ENCODE results near the gene ALKBH4. TPM values are rescaled to one million over a fixed set of nuclear protein-coding genes. Genes with fewer than 3 reads are reported as not detected.
A peak's percentile ranks its signal among the peaks of the same experiment; 100 is the strongest.
"Not testable (repeated sequence)": the region's sequence is repeated elsewhere in the genome, so short reads cannot be mapped to it uniquely, and the experiment has no call there.

The ALKBH4 gene
- total RNA-seq, 1 experiment from 2014 or later, result 31.5 TPM

DNA sequence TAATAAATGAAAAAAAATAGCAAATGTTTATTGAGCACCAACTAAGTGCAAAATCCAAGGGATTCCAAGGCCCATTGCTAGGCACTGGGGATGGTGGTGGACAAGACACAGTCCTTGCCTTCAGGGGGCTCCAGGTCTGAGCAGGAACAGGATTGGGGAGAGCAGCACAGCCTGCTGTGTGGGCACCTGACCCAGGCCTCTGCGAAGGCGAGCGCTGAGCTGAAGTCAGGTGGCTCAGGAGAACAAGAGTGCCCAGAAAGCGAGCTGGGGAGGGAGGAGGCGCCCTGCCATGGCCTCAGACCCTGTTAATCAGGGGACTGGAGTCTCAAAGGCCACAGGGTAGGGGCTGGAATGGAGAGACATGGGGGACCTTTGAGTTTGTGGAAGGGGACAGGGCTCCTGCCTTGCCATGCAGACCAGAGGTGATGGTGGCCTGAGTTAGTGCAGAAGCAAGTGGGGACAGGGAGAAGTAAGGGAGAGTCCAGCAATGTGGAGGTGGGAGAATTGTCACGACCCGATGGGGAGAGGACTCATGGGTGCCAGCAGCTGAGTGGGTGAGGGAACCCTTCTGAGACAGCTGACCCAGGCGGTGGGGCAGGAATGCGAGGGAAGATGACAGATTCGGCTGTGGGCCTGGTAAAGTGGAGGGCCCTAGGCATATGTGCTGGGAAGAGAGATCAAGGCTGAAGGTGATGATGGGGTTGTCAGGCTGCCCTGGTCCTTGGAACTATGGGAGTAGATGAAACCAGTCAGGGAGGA lies 35.3 kb downstream of the ALKBH4 start:
- no peak for DNase-seq (ENCODE audit: low spot score)

DNA sequence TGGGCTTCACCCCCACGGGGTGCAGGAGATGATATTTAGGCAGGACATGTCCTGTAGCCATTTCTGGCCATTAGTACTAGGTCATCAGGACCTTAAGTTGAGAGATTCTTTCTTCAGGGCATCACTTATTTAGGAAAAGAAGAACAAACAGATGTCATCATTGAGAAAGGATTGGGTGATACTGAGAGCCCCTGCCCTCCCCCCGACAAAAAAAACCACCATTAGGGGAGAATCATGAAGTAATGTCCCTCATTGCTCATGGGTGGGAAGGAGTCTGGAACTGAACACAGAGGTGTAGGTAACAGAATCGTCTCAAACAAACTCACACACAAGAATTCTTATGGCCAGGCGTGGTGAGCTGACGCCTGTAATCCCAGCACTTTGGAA lies 37.7 kb downstream of the ALKBH4 start:
- no peak for DNase-seq (ENCODE audit: low spot score)

DNA sequence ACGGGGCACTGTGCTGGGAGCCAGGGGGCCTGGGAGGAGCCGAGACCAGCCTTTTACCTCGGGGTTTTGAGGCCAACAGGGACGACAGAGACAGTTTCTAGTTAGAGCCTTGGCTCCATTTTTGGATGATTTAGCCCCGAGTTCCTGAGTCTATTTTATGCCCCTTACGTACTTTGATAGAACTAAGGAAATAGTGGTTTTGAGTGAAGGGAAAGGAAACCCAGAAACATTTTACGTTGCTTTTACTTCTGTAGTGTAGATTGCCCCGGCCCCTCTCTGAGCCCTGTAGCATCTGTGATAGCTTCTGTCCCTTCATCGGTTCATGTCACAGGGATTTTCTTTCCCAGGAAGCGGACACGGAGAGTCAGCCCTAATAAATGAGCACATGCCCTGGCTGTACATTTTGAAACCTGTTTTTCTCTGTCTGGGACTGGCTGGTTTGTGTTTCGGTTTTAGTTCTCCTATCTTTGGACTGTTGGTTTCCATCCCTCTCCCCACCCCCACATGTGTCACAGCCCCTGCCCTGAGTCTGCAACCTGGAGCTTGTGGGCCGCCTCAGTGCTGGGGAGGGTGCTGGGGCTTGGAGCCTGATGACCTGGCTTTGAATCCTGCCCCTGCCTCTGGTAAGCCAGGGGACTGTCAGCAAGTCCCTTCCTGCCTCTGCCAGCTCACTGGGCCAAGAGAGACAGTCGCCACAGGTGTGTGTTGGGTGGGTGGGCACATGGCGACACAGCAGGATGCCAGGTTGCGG lies 38.2 kb downstream of the ALKBH4 start:
- DNase-seq (ENCODE audit: low spot score), result no peak

- DNase-seq (ENCODE audit: low spot score), result no peak
Observed at GRCh38 chr7:102425639-102426267, 38.9 kb downstream of the ALKBH4 start.

- DNase-seq (ENCODE audit: low spot score), result no peak
Observed at GRCh38 chr7:102424787-102425218, 39.9 kb downstream of the ALKBH4 start.

DNA sequence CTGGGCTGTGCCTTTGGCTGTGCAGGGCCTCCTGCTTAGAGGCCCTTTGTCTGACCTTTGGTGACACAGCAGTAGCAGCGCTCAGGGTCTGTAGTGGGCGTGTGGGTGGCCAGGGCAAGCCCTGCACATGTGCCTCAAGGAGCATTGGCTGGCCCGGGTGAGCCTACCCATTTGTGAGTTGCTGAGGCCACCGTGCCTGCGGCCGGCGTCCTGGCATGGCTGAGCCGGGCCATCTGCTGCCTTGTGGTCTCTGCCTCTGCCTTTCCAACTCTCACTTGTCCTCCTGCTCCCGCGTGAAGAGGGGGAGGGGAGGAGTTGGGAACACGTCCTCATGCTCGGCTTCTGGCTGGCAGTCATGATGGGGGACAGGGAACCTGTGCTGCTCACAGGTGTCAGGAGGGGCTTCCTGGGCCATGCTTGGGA lies 40.5 kb downstream of the ALKBH4 start:
- DNase-seq (ENCODE audit: low spot score), result no peak

GRCh38 chr7:102421706-102422240 lies 42.9 kb downstream of the ALKBH4 start:
- DNase-seq (ENCODE audit: low spot score), result no peak

DNA sequence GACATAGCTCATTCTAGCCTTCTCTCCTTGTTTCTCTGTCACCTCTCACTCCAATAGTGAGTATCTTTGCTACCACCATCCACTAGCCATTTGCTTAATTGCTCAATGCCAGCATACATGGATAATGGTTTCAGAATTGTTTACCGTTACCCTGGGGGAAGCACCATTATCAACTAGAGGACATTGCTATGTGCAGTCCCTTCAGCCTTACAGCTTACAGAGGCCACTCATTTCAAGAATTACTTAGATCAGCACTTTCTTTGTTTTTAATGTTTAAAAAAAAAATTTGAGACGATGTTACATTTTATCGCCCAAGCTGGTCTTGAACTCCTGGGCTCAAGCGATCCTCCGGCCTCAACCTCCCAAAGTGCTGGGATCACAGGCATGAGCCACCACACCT lies 46.1 kb downstream of the ALKBH4 start:
- DNase-seq (ENCODE audit: low spot score), result no peak

DNA sequence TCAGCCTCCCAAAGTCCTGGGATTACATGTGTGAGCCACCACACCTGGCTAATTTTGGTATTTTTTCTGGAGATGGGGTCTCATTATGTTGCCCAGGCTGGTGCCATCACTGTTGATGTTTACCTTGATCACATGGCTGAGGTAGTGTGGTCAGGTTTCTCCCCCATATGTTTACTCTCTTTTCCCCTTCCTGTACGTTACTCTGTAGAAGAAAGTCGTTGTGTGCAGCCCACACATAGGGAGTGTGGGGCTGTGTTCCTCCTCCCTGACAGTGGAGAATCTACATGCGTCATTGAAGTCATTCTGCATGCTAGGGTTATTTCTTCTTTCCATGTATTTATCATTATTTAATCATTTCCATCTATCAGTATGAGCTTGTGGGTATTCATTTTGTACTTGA lies 47.6 kb downstream of the ALKBH4 start:
- DNase-seq (ENCODE audit: low spot score), result no peak

- no peak for DNase-seq (ENCODE audit: low spot score)
Observed at GRCh38 chr7:102416406-102416805, 48.3 kb downstream of the ALKBH4 start.

GRCh38 chr7:102415685-102416225 lies 48.9 kb downstream of the ALKBH4 start:
- no peak for DNase-seq (ENCODE audit: low spot score)

DNA sequence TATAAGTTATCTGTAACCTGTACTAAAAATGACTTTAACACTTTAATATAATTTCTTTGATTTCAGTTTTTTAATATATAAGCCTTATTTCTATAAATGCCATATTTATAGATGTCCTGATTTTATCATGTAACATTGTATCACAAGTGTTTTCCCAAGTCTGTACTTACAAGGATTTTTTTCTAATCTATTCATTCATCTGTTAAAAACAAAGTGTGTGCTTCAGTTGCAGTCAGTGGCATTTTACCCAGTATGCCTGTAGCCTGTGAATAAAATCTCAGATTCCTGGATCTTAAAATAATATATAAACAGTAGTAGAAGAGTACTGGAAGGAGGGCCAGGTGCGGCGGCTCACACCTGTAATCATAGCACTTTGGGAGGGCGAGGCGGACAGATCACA lies 51.1 kb downstream of the ALKBH4 start:
- no peak for DNase-seq (ENCODE audit: low spot score)

DNA sequence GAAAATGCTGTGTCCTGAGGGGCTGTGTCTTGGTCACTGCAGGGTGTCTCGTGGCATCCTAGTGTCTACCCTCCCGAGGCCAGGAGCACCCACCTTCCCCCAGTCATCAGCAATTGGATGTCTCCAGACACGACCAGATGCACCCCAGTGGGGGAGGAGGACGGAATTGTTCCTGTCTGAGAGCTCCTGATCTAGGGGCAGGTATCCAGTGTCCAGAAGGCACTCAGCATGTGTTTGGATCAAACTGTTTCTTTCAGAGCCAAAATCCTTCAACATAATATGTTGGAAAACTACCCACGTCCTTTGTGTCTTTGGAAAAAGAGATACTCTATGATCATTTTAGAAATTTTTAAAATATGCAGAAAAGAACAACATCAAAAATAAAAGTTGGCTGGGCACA lies 51.6 kb downstream of the ALKBH4 start:
- no peak for DNase-seq (ENCODE audit: low spot score)

GRCh38 chr7:102412548-102412947 lies 52.1 kb downstream of the ALKBH4 start:
- peak; percentile 50 for DNase-seq (ENCODE audit: low spot score)

DNA sequence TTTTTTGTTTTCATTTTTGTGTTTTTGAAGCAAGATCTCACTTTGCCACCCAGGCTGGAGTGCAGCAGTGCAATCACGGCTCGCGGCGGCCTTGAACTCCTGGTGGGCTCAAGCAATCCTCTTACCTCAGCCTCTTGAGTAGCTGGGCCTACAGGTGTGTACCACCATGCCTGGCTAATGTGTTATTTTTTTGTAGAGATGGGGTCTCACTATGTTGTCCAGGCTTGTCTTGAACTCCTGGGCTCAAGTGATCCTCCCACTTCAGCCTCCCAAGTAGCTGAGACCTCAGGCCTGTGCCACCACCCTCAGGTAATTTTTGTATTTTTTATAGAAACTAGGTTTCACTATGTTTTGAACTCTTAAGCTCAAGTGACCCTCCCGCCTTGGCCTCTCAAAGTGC lies 53.7 kb downstream of the ALKBH4 start:
- DNase-seq (ENCODE audit: low spot score), result no peak

- DNase-seq (ENCODE audit: low spot score), result no peak
Observed at GRCh38 chr7:102410123-102410522, 54.5 kb downstream of the ALKBH4 start.

DNA sequence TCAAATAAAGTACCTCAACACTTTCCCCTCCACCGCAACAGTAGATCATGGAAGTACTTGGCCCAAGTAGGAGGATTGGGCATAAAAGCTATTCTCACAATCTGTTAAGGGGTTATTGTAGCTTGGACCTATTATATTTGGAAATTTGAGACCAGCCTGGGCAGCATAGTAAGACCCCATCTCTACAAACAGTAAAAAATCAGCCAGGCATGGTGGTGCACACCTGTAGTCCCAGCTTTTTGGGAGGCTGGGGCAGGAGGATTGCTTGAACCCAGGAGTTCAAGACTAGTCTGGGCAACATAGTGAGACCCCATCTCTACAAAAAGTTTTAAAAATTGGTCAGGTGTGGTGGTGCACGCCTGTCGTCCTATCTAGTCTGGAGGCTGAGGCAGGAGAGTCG lies 55.3 kb downstream of the ALKBH4 start:
- DNase-seq (ENCODE audit: low spot score), result no peak

DNA sequence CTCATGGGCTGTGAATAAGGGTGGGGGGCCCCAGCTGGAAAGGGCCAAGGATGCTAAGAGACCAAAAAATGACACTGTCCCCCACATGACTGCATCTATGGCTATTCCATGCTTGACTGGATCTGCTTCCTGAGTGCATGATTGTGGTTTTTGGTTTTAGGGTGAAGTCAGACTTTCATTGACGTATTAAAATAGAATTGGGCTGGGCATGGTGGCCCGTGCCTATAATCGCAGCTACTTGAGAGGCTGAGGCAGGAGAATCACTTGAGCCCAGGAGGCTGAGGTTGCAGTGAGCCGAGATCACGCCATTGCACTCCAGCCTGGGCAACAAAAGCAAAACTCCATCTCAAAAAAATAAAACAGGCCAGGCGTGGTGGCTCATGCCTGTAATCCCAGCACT lies 56.1 kb downstream of the ALKBH4 start:
- not testable (repeated sequence) for DNase-seq (ENCODE audit: low spot score)

DNA sequence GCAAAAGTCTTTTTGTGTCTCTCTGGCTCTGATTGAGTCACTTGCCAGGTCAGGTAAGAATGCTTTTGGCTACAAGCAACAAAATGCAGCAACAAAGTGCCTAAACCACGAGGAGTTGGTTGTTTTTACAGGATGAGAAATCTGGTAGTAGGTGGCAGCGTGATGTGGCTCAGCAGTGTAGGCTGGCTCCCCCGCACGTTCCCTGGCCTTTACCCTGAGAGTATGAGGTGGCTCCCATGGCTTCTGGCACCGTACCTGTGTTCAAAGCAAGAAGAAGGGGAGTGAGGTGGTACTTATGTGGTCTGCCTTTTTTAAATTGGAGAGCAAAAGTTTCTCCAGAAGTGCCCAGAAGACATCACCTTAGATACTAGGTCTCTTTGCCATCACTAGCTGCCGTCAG lies 56.8 kb downstream of the ALKBH4 start:
- no peak for DNase-seq (ENCODE audit: low spot score)

All from HT-29 (cell line).